Measurements from ENCODE around the gene RUBCNL. TPM values are rescaled to one million over a fixed set of nuclear protein-coding genes. Genes with fewer than 3 reads are reported as not detected.

The RUBCNL gene
- total RNA-seq, 1 donor from 2014 or later, result 0.80 TPM

DNA sequence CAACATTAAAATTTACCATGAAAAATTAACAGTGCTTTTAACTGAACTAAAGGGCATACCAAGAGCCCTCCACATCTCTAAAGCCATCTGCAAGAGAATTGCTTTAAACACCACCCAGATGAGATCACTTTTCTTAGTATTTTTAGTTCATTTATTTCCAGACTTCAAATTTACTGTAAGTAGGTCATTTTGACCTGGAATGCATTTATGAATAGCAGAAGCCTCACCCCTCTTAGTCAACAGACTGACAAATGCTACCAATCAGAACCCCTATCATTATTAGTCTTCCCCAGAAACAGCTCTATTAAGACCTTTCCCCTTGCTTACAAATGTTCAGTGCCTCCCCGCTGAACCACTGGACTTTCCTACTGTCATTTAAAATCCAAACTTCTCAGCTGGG, 27.3 kb downstream of the RUBCNL start:
- Histone ChIP-seq H2AFZ (replicated peaks) (no peak overlapping the region), H3K9ac (no peak overlapping the region), H3K79me2 (ENCODE audit: low read depth) (no peaks in the 10 kb centered on the region), H3K9me3 (ENCODE audit: low read depth) (no peaks in the 10 kb centered on the region), H3K36me3 (no peaks in the 10 kb centered on the region), H3K4me2 (no peak overlapping the region), H3K27ac (no peak overlapping the region), H3F3A (ENCODE audit: low read depth) (no peaks in the 10 kb centered on the region), H3K4me3 (no peak overlapping the region), H3K27me3 (no peaks in the 10 kb centered on the region), H4K20me1 (ENCODE audit: low read depth) (no peaks in the 10 kb centered on the region), H3K4me1 (no peaks in the 10 kb centered on the region)
- Mint-ChIP-seq H3K27ac (no peak overlapping the region), H3K9me3 (no peaks in the 10 kb centered on the region), H3K27me3 (ENCODE audit: insufficient read depth, low read depth) (peaks cover 2% of the 10 kb centered on the region), H3K4me1 (no peaks in the 10 kb centered on the region), H3K36me3 (no peaks in the 10 kb centered on the region), H3K4me3 (no peak overlapping the region)
- no peak for TF ChIP-seq EZH2 (IDR thresholded peaks at IDR 0.05)
- no peak for TF ChIP-seq EZH2phosphoT487 (IDR thresholded peaks at IDR 0.05)
- no peak for DNase-seq (ENCODE audit: low spot score)

DNA sequence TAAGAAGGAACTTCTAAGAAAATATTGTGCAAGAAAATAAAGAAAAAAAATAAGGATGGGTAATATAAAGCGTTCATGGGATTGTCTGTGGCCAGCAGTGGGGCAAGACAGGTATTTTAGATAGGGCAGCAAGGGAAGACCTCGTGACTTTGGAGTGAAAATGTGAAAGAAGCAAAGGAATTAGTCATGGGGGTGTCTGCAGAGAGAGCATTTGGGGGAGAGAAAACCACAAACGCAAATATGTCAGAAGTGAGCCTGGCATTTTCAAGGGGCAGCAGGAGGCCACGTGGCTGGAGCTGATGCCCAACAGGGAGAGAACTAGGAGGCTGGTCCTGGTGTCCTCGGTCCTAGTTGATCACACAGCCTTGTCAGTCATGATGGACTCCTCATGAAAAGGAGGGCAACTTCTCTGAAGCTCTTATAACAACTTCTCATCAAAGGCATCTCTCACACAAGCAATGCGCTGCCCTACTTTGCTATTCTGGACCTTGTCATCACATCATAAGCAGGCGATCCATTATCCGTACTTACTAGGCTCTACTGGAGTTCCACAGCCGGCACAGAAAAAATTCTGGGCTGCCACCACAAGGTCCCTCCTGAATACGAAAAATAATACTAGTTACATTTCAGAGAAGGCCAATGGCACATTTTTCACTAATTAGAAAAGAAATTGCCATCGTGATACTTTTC, 31.0 kb downstream of the RUBCNL start:
- no peak for DNase-seq (ENCODE audit: low spot score)
- Mint-ChIP-seq H3K27ac (no peak overlapping the region), H3K27me3 (ENCODE audit: insufficient read depth, low read depth) (no peaks in the 10 kb centered on the region)

DNA sequence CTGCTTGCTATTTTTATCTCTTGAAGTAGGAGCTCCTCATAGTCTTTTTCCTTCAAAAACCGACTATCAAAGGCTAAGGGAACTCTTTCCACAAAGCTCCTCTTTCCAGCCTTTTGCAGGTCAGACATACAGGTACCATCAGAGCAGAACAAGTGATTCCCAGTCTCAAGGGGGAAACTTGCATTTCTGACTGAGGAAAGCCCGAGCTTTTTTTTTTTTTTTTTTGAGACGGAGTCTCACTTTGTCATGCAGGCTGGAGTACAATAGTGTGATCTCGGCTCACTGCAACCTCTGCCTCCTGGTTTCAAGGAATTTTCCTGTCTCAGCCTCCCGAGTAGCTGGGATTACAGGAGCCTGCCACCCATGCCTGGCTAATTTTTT, 32.0 kb downstream of the RUBCNL start:
- Histone ChIP-seq H3K27me3 (no peaks in the 10 kb centered on the region), H3K4me1 (no peaks in the 10 kb centered on the region), H3K27ac (no peak overlapping the region), H3K4me3 (no peak overlapping the region), H3K79me2 (ENCODE audit: low read depth) (no peaks in the 10 kb centered on the region), H3K36me3 (no peaks in the 10 kb centered on the region), H3F3A (ENCODE audit: low read depth) (no peaks in the 10 kb centered on the region), H2AFZ (replicated peaks) (no peak overlapping the region), H3K4me2 (no peak overlapping the region), H3K9ac (no peak overlapping the region), H3K9me3 (ENCODE audit: low read depth) (no peaks in the 10 kb centered on the region), H4K20me1 (ENCODE audit: low read depth) (no peaks in the 10 kb centered on the region)
- no peaks in the 10 kb centered on the region for H3K36me3 Mint-ChIP-seq
- no peak overlapping the region for H3K27ac Mint-ChIP-seq
- H3K4me3 Mint-ChIP-seq, result no peak overlapping the region
- no peak for DNase-seq (ENCODE audit: low spot score)
- H3K9me3 Mint-ChIP-seq, result no peaks in the 10 kb centered on the region
- TF ChIP-seq CTCF (IDR thresholded peaks at IDR 0.05), result no peak
- TF ChIP-seq EZH2phosphoT487 (IDR thresholded peaks at IDR 0.05), result no peak
- no peak for TF ChIP-seq EZH2 (IDR thresholded peaks at IDR 0.05)
- no peaks in the 10 kb centered on the region for H3K27me3 Mint-ChIP-seq (ENCODE audit: insufficient read depth, low read depth)
- H3K4me1 Mint-ChIP-seq, result no peaks in the 10 kb centered on the region

More for the DNA sequence above, 31.0 kb downstream of the RUBCNL start:
- no peak for TF ChIP-seq EZH2 (IDR thresholded peaks at IDR 0.05)
- TF ChIP-seq CTCF (IDR thresholded peaks at IDR 0.05), result no peak
- no peak for TF ChIP-seq EZH2phosphoT487 (IDR thresholded peaks at IDR 0.05)
- Histone ChIP-seq H3K27me3 (no peaks in the 10 kb centered on the region), H3F3A (ENCODE audit: low read depth) (no peaks in the 10 kb centered on the region), H3K4me2 (no peak overlapping the region), H4K20me1 (ENCODE audit: low read depth) (no peaks in the 10 kb centered on the region), H3K4me1 (no peaks in the 10 kb centered on the region), H3K27ac (no peak overlapping the region), H3K4me3 (no peak overlapping the region), H3K9ac (no peak overlapping the region), H3K9me3 (ENCODE audit: low read depth) (no peaks in the 10 kb centered on the region), H3K36me3 (no peaks in the 10 kb centered on the region), H2AFZ (replicated peaks) (no peak overlapping the region), H3K79me2 (ENCODE audit: low read depth) (no peaks in the 10 kb centered on the region)
- H3K9me3 Mint-ChIP-seq, result no peaks in the 10 kb centered on the region
- no peaks in the 10 kb centered on the region for H3K36me3 Mint-ChIP-seq
- no peaks in the 10 kb centered on the region for H3K4me1 Mint-ChIP-seq
- H3K4me3 Mint-ChIP-seq, result no peak overlapping the region
